Neutrophil (primary cell): ENCODE measurements around the gene HS6ST3.

Experiments used
- H3K27ac ChIP-seq: fragments of 200-600 bp; sonication (generic); 2 replicates; pipeline ENCODE4 v1.5.1; 2016; ENCODE audit warnings: mild to moderate bottlenecking, moderate library complexity
- H3K27me3 ChIP-seq: fragments of 200-600 bp; sonication (generic); 2 replicates; pipeline ENCODE4 v1.6.0; 2016; ENCODE audit warnings: mild to moderate bottlenecking
- H3K36me3 ChIP-seq: fragments of 200-600 bp; sonication (generic); 2 replicates; pipeline ENCODE4 v1.5.1; 2017
- H3K4me1 ChIP-seq, 2 experiments: fragments of 200-600 bp in 1 of 2; sonication (generic) in 1 of 2; 1 replicate in 1 of 2; 2 replicates in 1 of 2; pipeline versions ENCODE4 v1.5.1 to v1.6.1; 2013 to 2016; ENCODE audit warnings: low read depth in 1 of 2, low read length in 1 of 2, mild to moderate bottlenecking in 1 of 2, moderate library complexity in 1 of 2; ENCODE audit not compliant: control insufficient read depth in 1 of 2, insufficient read depth in 1 of 2
- H3K4me3 ChIP-seq, 2 experiments: fragments of 200-600 bp in 1 of 2; sonication (generic) in 1 of 2; 1 replicate in 1 of 2; 2 replicates in 1 of 2; pipeline ENCODE4 v1.5.1; 2013 to 2016; ENCODE audit warnings: low read depth in 1 of 2, low read length in 1 of 2, mild to moderate bottlenecking in 1 of 2, moderate library complexity in 1 of 2
- H3K9me3 ChIP-seq: fragments of 200-600 bp; sonication (generic); 2 replicates; pipeline ENCODE4 v1.5.1; 2016
- CTCF ChIP-seq: fragments of 200-600 bp; sonication (generic); IDR thresholded peaks from 2 replicates; pipeline ENCODE4 v1.5.1; 2016; ENCODE audit warnings: antibody characterized with exemption

Gene HS6ST3

GRCh38 chr13:96646101-96646500, 556.2 kb downstream of the HS6ST3 start:
- Histone ChIP-seq H3K36me3 (no peaks in the 10 kb centered on the region), H3K27me3 (no peaks in the 10 kb centered on the region), H3K4me1 (no peaks in the 10 kb centered on the region), H3K9me3 (no peaks in the 10 kb centered on the region), H3K27ac (no peak overlapping the region), H3K4me3 (no peak overlapping the region)
- TF ChIP-seq CTCF: no peak

GRCh38 chr13:96646515-96647211, 556.8 kb downstream of the HS6ST3 start:
- no peaks in the 10 kb centered on the region for H3K4me1 ChIP-seq
- H3K9me3 ChIP-seq: no peaks in the 10 kb centered on the region
- no peaks in the 10 kb centered on the region for H3K27me3 ChIP-seq
- no peaks in the 10 kb centered on the region for H3K36me3 ChIP-seq
- H3K4me3 ChIP-seq: no peak overlapping the region
- H3K27ac ChIP-seq: no peak overlapping the region
- no peak for TF ChIP-seq CTCF

- Histone ChIP-seq H3K27me3 (no peaks in the 10 kb centered on the region), H3K4me3 (no peak overlapping the region), H3K4me1 (no peaks in the 10 kb centered on the region), H3K27ac (no peak overlapping the region), H3K9me3 (no peaks in the 10 kb centered on the region), H3K36me3 (no peaks in the 10 kb centered on the region)
- no peak for TF ChIP-seq CTCF
Observed at GRCh38 chr13:96650301-96650886, 560.5 kb downstream of the HS6ST3 start.

- H3K36me3 ChIP-seq: no peaks in the 10 kb centered on the region
- TF ChIP-seq CTCF: no peak
- no peaks in the 10 kb centered on the region for H3K4me1 ChIP-seq
- no peaks in the 10 kb centered on the region for H3K27me3 ChIP-seq
- H3K9me3 ChIP-seq: no peaks in the 10 kb centered on the region
- H3K4me3 ChIP-seq: no peak overlapping the region
- no peak overlapping the region for H3K27ac ChIP-seq
Observed at GRCh38 chr13:96651598-96651997, 561.7 kb downstream of the HS6ST3 start.

GRCh38 chr13:96652506-96652905, 562.6 kb downstream of the HS6ST3 start:
- Histone ChIP-seq H3K4me1 (no peaks in the 10 kb centered on the region), H3K27ac (no peak overlapping the region), H3K36me3 (no peaks in the 10 kb centered on the region), H3K4me3 (no peak overlapping the region), H3K9me3 (no peaks in the 10 kb centered on the region), H3K27me3 (no peaks in the 10 kb centered on the region)
- no peak for TF ChIP-seq CTCF
